Lung (tissue), 12 donors: ENCODE measurements around the gene FZD2. TPM values are rescaled to one million over a fixed set of nuclear protein-coding genes. Genes with fewer than 3 reads are reported as not detected.

Experiments
- ATAC-seq: fragments of 200-7000 bp; cut with Tn5 transposase; one replicate; pipeline ENCODE4 v1.9.1; 2020; ENCODE audit warnings: moderate number of reproducible peaks; ENCODE audit not compliant: insufficient read depth, low FRiP score
- DNase-seq, 3 donors: peaks; one replicate each; pipeline ENCODE4 v3.0.0-alpha.2; 2013 to 2017
- H3K27ac ChIP-seq, 2 donors: one replicate each; pipeline ENCODE4 v1.5.1; 2013; ENCODE audit warnings: mild to moderate bottlenecking in 2 of 2, moderate library complexity in 2 of 2, control low read depth in 1 of 2, inconsistent platforms in 1 of 2, low read depth in 1 of 2, low read length in 1 of 2
- H3K27me3 ChIP-seq, 3 donors: one replicate each; pipeline ENCODE4 v1.5.1; 2013; ENCODE audit warnings: low read length in 2 of 3; ENCODE audit not compliant: control insufficient read depth in 3 of 3, insufficient read depth in 3 of 3
- H3K36me3 ChIP-seq, 4 donors: one replicate each; pipeline ENCODE4 v1.5.1; 2013; ENCODE audit warnings: low read length in 4 of 4, mild to moderate bottlenecking in 1 of 4, moderate library complexity in 1 of 4; ENCODE audit not compliant: control insufficient read depth in 4 of 4, insufficient read depth in 4 of 4
- H3K4me1 ChIP-seq, 5 donors: one replicate each; pipeline ENCODE4 v1.5.1; 2013; ENCODE audit warnings: low read length in 5 of 5, mild to moderate bottlenecking in 2 of 5, moderate library complexity in 1 of 5; ENCODE audit not compliant: control insufficient read depth in 5 of 5, insufficient read depth in 5 of 5
- H3K4me3 ChIP-seq: one replicate; pipeline ENCODE4 v1.5.1; 2013; ENCODE audit warnings: mild to moderate bottlenecking, control low read depth, moderate library complexity
- H3K9ac ChIP-seq, 2 donors: one replicate each; pipeline ENCODE4 v1.5.1; 2013; ENCODE audit warnings: low read length in 2 of 2, control low read depth in 1 of 2; ENCODE audit not compliant: insufficient read depth in 1 of 2
- H3K9me3 ChIP-seq, 4 donors: one replicate each; pipeline ENCODE4 v1.5.1; 2013; ENCODE audit warnings: low read length in 3 of 4, mild to moderate bottlenecking in 1 of 4, moderate library complexity in 1 of 4; ENCODE audit not compliant: control insufficient read depth in 4 of 4, insufficient read depth in 3 of 4
- WGBS, 2 donors: extraction: QIAGEN DNeasy Blood & Tissue Kit; methylation state at CpG; one replicate each; pipeline ENCODE4 v1.1.7; 2013; 5-methylcytosine and 5-hydroxymethylcytosine counted together
- polyA plus RNA-seq, 2 donors: library from polyadenylated mRNA; stranded (reverse); fragments of 200-250 nt; gene quantifications; one replicate each; pipeline ENCODE4 v1.2.1, GENCODE V29; 2013
- total RNA-seq, 2 donors: library from RNA; depleted of rRNA in 1 of 2; stranded (reverse); fragments of >200 nt in 1 of 2; gene quantifications; one replicate each; pipeline ENCODE4 v1.2.1, GENCODE V29; 2014 to 2021
- TF ChIP-seq, protein P1 (sequence below): IDR thresholded peaks from 2 replicates; pipeline ENCODE4 v1.5.1; 2012; ENCODE audit warnings: mild to moderate bottlenecking; ENCODE audit errors: control extremely low read depth, extremely low read depth
- donor health status: control.
- donor health status: control.
- donor health status: Bipolar disorder and iron deficiency.
- donor health status: healthy.
- donor health status: DM: yes; HTN: yes; CAD: no.

The FZD2 gene
- total and polyA plus RNA-seq, 4 donors, result 3.8 to 14.1 (median 6.9) TPM

DNA sequence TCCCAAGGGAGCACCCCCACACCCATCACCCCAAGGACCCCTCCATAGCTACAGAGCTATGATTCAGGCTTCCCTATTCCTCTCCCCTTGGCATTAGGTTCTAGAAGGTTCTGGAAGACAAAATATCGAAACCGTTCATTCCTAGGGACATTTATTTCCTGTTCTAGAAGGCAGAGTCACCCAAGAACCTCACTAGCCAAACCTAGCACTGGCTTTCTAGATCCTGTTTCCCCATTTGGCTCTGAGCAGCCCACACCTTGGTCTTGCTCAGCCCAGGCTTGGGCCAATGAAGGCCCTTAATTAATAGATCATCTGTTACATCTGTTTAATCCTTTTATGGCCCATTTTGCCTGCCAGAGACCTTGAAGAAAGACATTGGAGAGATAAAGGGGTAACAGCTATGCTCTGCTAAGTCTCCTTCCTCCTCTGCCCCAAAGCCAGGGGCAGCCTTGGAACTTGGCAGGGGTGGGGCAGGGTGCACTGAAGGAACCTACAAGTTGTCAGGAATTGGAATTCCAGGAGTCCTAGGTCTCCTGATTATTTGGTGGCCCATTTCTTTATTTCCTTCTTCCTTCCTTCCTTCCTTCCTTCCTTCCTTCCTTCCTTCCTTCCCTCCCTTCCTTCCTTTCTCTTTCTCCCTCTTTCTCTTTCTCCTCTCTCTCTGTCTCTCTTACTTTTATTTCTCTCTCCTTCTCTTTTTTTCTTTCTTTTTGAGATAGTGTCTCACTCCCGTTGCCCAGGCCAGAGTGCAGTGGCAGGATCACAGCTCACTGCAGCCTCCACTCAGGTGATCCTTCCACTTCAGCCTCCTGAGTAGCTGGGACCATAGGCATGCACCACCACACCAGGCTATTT lies 8.7 kb upstream of the FZD2 start:
- no peak for ATAC-seq
- no peaks in the 10 kb centered on the region for H3K27me3 ChIP-seq
- H3K9me3 ChIP-seq, result peaks cover 0 to 3% (median 0%) of the 10 kb centered on the region in 4 donors
- no peak for DNase-seq
- H3K36me3 ChIP-seq, result no peaks in the 10 kb centered on the region
- H3K4me3 ChIP-seq, result no peak overlapping the region
- H3K27ac ChIP-seq, result peak overlapping the region in 1 of 2 donors; percentile 21
- WGBS, 2 donors, result 62 to 64% methylated on average over 3 of the region's 3 CpGs
- H3K9ac ChIP-seq, result no peak overlapping the region
- H3K4me1 ChIP-seq, result peaks cover 0 to 27% (median 6%) of the 10 kb centered on the region in 5 donors
- TF ChIP-seq, protein P1, sequence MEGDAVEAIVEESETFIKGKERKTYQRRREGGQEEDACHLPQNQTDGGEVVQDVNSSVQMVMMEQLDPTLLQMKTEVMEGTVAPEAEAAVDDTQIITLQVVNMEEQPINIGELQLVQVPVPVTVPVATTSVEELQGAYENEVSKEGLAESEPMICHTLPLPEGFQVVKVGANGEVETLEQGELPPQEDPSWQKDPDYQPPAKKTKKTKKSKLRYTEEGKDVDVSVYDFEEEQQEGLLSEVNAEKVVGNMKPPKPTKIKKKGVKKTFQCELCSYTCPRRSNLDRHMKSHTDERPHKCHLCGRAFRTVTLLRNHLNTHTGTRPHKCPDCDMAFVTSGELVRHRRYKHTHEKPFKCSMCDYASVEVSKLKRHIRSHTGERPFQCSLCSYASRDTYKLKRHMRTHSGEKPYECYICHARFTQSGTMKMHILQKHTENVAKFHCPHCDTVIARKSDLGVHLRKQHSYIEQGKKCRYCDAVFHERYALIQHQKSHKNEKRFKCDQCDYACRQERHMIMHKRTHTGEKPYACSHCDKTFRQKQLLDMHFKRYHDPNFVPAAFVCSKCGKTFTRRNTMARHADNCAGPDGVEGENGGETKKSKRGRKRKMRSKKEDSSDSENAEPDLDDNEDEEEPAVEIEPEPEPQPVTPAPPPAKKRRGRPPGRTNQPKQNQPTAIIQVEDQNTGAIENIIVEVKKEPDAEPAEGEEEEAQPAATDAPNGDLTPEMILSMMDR, result no peak

DNA sequence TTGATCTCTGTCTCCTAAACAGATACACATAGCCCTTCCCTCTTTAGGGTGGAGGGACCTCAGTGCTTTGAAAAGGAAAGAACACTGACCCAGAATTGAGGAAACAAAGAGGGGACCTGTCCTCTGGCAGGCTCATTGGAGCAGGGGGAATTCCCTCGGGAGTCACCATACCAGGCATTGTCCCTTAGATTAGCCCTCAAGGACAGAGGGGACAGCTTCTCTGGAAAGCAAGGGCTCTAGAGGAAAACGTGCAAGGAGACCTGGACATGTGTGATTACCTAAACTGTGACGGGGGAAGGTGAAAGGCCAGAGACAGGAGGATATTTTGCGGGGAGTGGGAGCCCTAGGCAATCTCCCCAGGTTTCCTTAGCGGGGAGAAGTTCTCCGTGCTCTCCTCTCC lies 7.6 kb upstream of the FZD2 start:
- no peak overlapping the region for H3K4me3 ChIP-seq
- 73 to 83% methylated on average over 6 of the region's 6 CpGs for WGBS, 2 donors
- TF ChIP-seq, protein P1, result no peak
- peaks cover 0 to 17% (median 6%) of the 10 kb centered on the region in 5 donors for H3K4me1 ChIP-seq
- no peak overlapping the region for H3K27ac ChIP-seq
- H3K9me3 ChIP-seq, result peaks cover 0 to 3% (median 0%) of the 10 kb centered on the region in 4 donors
- ATAC-seq (no peak), DNase-seq (no peak)
- H3K9ac ChIP-seq, result no peak overlapping the region
- H3K27me3 ChIP-seq, result no peaks in the 10 kb centered on the region
- H3K36me3 ChIP-seq, result no peaks in the 10 kb centered on the region

DNA sequence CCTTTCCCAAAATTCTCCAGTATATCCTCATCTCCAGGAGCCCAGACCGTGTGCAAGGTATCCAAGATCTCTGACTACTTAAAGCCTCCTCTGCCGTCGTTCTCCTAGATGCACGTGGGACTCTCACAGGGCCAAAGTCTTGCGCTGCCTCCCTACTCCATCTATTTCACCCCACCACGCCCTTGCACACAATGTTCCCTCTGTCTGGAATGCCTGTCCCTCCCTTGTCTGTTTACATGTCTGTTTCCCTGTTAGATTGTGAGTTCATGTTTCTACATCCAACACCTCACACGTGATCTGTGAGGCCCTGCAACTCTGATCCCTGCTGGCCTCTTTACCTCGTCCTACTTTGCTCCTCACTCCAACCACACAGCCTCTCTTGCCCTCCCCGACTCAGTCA lies 4.9 kb upstream of the FZD2 start:
- DNase-seq (no peak), ATAC-seq (no peak)
- TF ChIP-seq, protein P1, result no peak
- H3K9ac ChIP-seq, result no peak overlapping the region
- no peaks in the 10 kb centered on the region for H3K27me3 ChIP-seq
- H3K27ac ChIP-seq, result no peak overlapping the region
- WGBS, 2 donors, result 44 to 60% methylated on average over 9 of the region's 9 CpGs
- peaks cover 0 to 24% (median 8%) of the 10 kb centered on the region in 5 donors for H3K4me1 ChIP-seq
- no peaks in the 10 kb centered on the region for H3K9me3 ChIP-seq
- no peak overlapping the region for H3K4me3 ChIP-seq
- H3K36me3 ChIP-seq, result no peaks in the 10 kb centered on the region
